NCI-H446 (cell line): ENCODE results near the gene NFKBIE.
"Not testable (repeated sequence)": the region's sequence is repeated elsewhere in the genome, so short reads cannot be mapped to it uniquely, and the experiment has no call there.

Source experiments
- DNase-seq, 2 experiments: peaks; one replicate each; lab custom pipeline; 2025; lab: John Stamatoyannopoulos, UW

The NFKBIE gene, protein sequence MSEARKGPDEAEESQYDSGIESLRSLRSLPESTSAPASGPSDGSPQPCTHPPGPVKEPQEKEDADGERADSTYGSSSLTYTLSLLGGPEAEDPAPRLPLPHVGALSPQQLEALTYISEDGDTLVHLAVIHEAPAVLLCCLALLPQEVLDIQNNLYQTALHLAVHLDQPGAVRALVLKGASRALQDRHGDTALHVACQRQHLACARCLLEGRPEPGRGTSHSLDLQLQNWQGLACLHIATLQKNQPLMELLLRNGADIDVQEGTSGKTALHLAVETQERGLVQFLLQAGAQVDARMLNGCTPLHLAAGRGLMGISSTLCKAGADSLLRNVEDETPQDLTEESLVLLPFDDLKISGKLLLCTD

GRCh38 chr6:44265007-44265721 lies at the start of gene NFKBIE:
Gene NFKBIE (minus strand): TSS chr6:44265551. CDS start chr6:44265346, 205 bp downstream.
- DNase-seq, result peak; percentile 46 to 88

GRCh38 chr6:44314657-44315056 lies 49.3 kb upstream of the NFKBIE start:
- DNase-seq, result not testable (repeated sequence)

- peak; percentile 83 to 90 for DNase-seq
Observed at GRCh38 chr6:44312901-44313788, 47.8 kb upstream of the NFKBIE start, which contains the start of gene AARS2. Gene AARS2 (minus strand): TSS chr6:44313347. CDS start chr6:44313323, 24 bp downstream.

- DNase-seq, result no peak
Observed at GRCh38 chr6:44311767-44312166, 46.4 kb upstream of the NFKBIE start.

DNA sequence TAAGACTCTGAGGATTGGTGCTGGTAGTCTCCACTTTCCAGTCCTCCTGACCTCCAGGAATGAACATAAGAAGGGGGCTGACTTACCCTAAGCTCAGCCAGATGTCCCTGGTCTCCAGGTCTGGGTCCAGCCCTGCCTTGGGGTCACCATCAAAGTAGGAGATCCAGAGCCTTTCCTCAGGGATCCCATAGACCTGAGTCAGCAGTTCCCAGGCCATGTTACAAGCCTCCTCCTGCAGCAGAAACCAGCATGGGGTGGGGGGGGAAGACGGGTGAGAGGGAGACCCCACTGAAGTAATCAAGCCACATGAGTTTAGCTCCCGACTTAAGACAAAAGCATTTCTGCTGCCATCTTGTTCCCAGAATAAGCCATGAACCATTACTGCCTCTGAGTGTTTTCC lies 46.0 kb upstream of the NFKBIE start:
- DNase-seq, result no peak

DNA sequence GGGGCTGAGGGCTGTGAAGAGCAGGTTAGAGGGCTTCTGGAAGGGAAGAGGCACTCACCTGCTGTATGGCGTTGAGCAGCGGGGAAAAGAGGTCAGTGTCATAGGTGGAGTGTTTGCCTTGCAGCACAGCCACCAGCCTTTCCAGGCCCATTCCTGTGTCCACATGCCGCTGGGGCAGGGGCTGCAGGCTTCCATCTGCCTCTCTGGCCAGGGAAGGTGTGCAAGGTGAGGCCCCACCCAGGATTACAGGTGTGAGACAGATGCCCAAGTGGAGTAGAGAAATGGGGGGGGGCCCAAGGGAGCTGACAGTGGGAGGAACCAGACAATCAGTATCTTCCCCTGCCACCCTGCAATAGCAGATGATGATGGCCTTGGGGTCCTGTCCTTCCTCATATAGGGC lies 44.9 kb upstream of the NFKBIE start:
- no peak for DNase-seq

DNA sequence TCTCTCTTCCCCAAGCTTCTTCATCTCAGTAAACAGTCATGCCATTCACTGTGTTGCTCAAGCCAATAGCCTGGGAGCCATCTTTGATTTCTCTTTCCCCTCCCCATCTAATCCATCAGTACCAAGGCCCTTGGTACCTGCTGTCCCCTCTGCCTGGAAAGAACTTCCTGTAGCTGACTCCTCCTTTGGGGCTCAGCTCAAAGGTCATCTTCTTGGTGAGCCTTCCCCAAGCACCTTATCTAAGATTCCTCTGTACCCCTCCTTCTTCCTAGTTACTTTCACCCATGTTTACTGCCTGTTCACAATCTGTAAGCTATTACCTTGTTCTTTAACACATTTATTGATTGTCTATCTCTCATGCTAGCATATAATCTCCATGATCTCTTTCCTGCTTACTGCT lies 44.3 kb upstream of the NFKBIE start:
- no peak for DNase-seq

GRCh38 chr6:44309092-44309491 lies 43.7 kb upstream of the NFKBIE start:
- no peak for DNase-seq

DNA sequence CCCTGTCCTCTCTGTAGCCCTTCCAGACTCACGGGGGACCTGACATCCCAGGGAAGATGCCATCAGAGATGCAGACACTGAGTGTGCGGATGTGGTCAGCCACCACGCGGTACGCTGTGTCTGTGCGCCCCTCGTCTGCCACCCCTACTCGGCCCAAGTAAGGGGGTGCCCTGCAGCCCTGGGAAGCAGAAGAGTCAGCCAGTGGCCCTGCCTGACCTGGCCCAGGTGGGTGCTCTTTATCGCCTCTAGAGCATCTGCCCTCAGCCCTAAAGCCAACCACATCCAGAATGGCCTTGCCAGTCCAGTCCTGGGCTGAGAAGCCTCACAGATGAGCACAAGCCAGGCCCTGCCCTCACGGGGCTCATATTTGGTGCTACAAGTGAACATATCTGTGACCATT lies 41.9 kb upstream of the NFKBIE start:
- DNase-seq, result no peak

GRCh38 chr6:44306710-44307109 lies 41.4 kb upstream of the NFKBIE start:
- no peak for DNase-seq

DNA sequence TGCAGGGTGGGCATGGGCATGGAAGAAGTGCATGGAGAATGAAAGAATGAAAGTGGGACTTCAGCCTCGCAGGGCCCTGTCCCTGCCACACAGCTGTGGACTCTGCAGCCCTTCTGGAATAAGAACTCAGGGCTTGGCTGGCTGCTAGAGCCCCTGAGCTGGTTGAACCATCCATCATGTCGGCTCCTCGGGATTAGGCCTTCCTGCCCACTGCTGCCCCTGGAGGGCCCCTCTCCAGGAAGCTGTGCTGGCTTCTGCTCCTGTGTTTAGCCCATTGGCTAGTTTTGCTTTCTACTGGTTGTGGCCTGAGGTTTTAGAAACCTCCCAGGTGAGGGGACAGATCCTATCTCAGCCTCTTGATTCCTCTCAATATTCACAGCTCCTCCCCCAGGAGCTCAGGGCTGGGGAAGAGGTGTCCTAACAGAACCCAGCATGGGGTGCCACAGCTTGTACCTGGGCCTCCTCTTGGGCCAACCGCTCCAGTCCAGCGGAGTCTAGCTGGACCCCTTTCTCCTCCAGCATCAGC lies 39.9 kb upstream of the NFKBIE start:
- no peak for DNase-seq

GRCh38 chr6:44304282-44305199 lies 39.2 kb upstream of the NFKBIE start:
- peak in 1 of 2 experiments; percentile 26 for DNase-seq

DNA sequence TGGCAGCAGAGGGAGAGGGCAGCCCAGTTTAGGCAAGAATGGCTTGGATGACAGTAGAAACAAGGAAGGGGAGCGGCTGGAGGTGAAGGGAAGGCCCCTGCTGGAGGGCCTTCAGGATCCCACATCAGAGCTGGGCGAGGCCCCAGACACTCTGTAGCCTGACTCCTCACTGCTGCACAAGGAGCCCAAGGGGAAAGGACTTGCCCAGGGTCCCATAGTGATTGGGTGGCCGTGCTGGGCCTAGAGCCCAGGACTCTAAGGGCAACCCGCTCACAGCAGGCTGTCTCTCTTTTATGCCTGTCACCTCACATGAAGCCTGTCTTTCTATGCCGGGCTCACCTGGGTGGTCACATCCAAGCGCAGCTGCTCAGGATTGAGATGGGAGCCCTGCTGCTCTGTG lies 38.5 kb upstream of the NFKBIE start:
- DNase-seq, result no peak

DNA sequence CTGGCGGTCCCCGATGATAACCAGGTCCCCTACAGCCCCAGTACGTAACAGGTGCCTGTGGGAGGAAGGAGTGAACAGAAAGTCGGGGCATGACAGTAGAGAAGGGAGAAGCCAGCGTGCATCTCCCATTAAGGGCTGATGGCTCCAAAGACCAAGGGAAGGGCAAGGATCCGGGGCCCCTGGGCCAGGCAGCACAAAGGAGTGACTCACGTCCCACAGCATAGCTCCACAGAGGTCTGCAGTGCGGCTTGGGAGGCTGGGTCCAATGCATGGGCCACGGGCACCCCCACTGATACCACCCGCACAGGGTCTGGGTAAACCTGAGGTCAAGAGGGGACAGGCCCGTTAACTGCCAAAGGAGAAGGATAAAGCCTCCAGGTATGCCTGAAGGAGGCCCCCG lies 37.5 kb upstream of the NFKBIE start:
- no peak for DNase-seq

DNA sequence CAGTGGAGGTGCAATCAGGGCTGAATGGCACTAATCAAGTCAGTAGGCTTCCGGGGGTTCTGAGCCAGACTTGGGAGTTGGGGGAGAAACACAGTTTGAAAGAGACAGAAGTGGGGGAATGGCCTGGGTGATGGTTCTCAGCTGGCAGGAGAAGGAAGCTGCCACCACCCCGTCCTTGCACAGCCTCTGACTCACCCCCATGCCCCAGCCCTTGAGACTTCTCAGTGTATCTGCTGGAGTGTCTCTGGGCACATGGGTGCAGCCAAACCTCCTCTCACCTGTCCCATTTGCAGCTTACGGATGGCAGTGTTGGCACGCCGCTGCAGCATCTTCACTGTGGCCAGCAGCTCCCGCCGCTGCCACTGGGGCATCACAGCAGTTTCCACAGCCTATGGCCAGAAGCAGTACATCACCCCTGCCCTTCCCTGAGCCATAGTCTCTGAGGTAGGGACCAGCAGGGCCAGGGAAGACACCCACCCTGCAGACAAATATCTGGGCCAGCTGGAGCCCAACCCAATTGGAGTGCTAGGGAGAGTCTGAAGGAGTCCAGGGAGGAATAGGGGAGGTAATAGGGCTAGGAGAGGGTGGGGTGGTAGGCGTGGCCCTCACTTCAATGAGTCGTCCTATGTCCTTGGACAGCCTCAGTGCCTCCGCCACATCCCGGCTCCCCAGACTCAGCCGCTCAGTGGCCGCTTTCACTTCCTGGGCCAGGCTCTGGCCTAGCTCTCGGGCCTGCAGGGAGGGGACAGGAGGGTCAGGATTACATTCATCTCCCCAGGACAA lies 36.6 kb upstream of the NFKBIE start:
- no peak for DNase-seq

DNA sequence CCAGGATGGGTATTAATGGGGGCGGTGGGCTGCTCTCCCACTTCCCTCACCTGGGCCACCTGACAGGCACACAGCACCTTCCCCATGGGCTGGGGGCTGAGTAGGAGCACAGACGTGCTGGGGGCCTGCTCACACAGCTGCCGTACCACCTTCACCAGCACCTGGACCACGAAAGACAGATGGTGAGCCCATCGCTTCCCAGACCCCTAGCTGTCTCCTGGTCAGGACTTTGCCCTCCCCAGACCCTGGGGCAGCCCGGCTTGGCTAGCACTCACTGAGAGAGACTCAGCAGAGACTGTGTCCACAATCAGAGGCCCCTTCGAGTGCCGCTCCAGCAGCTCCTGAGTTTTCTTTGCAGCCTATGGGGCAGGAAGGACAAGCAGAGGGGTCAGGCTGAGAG lies 35.8 kb upstream of the NFKBIE start:
- no peak for DNase-seq

- no peak for DNase-seq
Observed at GRCh38 chr6:44300292-44300823, 35.0 kb upstream of the NFKBIE start.

DNA sequence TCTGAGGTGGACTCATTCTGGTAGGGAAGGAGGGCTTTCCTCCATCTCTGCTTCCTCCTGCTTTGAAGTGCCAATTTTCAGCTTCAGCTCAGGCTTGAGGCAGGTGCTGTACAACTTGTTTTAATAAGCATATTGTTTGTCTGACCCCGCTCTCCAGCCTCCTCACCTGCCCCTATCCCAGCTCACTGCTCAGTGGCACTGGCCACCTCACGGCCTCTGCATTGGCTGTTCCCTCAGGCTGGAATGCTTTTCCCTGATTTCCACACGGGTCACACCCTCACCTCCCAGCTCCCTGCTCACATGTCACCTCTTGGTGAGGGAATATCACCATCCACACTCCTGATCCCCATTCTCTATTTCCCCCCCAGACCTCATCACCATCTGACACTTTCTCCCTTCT lies 33.5 kb upstream of the NFKBIE start:
- no peak for DNase-seq

- DNase-seq, result no peak
Observed at GRCh38 chr6:44298055-44298803, 32.9 kb upstream of the NFKBIE start.
